ENCODE results near the gene NSDHL.

- TF ChIP-seq POLR2AphosphoS5 (IDR thresholded peaks at IDR 0.05; ENCODE audit: low read depth, low read length) (no peak), POLR2A (IDR thresholded peaks at IDR 0.05; ENCODE audit: low read depth, low read length) (no peak), TAF1 (IDR thresholded peaks at IDR 0.05; ENCODE audit: low read depth, low read length) (no peak), POU2F2 (IDR thresholded peaks at IDR 0.05; ENCODE audit: low read depth, low read length) (no peak), PAX5 (IDR thresholded peaks at IDR 0.05; ENCODE audit: insufficient read depth, low read length, severe bottlenecking) (no peak), SPI1 (IDR thresholded peaks at IDR 0.05; ENCODE audit: low read depth, low read length) (no peak)
These were observed 34.5 kb downstream of the NSDHL start for GRCh38 chrX:152865232-152865920.
